Measurements from ENCODE around the gene FUOM.
"Not testable (repeated sequence)": the region's sequence is repeated elsewhere in the genome, so short reads cannot be mapped to it uniquely, and the experiment has no call there.

DNA sequence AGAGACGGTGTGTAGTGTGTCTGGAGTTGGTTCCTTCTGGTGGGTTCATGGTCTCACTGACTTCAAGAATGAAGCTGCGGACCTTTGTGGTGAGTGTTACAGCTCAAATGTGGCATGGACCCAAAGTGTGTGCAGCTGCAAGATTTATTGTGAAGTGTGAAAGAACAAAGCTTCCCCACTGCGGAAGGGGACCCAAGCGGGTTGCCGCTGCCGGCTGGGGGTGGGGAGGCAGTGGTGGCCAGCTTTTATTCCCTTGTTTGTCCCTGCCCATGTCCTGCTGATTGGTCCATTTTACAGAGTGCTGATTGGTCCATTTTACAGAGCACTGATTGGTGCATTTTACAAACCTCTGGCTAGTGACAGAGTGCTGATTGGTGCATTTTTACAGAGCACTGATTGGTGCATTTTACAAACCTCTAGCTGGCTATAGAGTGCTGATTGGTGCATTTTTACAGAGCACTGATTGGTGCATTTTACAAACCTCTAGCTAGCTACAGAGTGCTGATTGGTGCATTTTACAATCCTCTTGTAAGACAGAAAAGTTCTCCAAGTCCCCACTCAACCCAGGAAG lies 36.9 kb downstream of the FUOM start:
- TF ChIP-seq CTCF (conservative IDR thresholded peaks at IDR 0.05; ENCODE audit: low read length); EZH2phosphoT487 (IDR thresholded peaks at IDR 0.05; ENCODE audit: borderline replicate concordance, low read depth, low read length): not testable (repeated sequence)

Measured in OCI-LY7 (cell line).